Glutamatergic neuron (in vitro differentiated cells): ENCODE measurements around the gene TUBA1A. TPM values are rescaled to one million over a fixed set of nuclear protein-coding genes. Genes with fewer than 3 reads are reported as not detected.
A peak's percentile ranks its signal among the peaks of the same experiment; 100 is the strongest.
"Not testable (repeated sequence)": the region's sequence is repeated elsewhere in the genome, so short reads cannot be mapped to it uniquely, and the experiment has no call there.

Experiments
- DNase-seq: peaks from one replicate; pipeline ENCODE4 v3.0.0; 2022
- H3K27ac Mint-ChIP-seq: one replicate; pipeline ENCODE4 v1.8.0; 2020; ENCODE audit warnings: mild to moderate bottlenecking, mixed read lengths, inconsistent platforms; ENCODE audit not compliant: unreplicated experiment
- H3K27me3 Mint-ChIP-seq: one replicate; pipeline ENCODE4 v1.8.0; 2020; ENCODE audit warnings: mild to moderate bottlenecking, moderate library complexity, mixed read lengths, inconsistent platforms; ENCODE audit not compliant: unreplicated experiment
- H3K36me3 Mint-ChIP-seq: one replicate; pipeline ENCODE4 v1.8.0; 2020; ENCODE audit warnings: mild to moderate bottlenecking, mixed read lengths, inconsistent platforms; ENCODE audit not compliant: unreplicated experiment
- H3K4me1 Mint-ChIP-seq: one replicate; pipeline ENCODE4 v1.8.0; 2020; ENCODE audit warnings: mild to moderate bottlenecking, low read depth, mixed read lengths, inconsistent platforms; ENCODE audit not compliant: unreplicated experiment
- H3K4me3 Mint-ChIP-seq: one replicate; pipeline ENCODE4 v1.8.0; 2020; ENCODE audit warnings: mild to moderate bottlenecking, mixed read lengths, inconsistent platforms; ENCODE audit not compliant: unreplicated experiment
- H3K9me3 Mint-ChIP-seq: one replicate; pipeline ENCODE4 v1.8.0; 2020; ENCODE audit warnings: mild to moderate bottlenecking, moderate library complexity, mixed read lengths, inconsistent platforms; ENCODE audit not compliant: unreplicated experiment
- CTCF ChIP-seq: fragments of 200-600 bp; sonication (generic); IDR thresholded peaks from one replicate; pipeline ENCODE4 v1.5.0; 2021; ENCODE audit not compliant: partially characterized antibody, unreplicated experiment
- total RNA-seq: library from RNA; stranded (reverse); fragmentation: NEBNext Ultra II Directional; extraction: Animal tissue kit (Norgen Biotek cat#: 25700); gene quantifications from one replicate; pipeline ENCODE4 v1.2.1, GENCODE V29; 2021; ENCODE audit not compliant: unreplicated experiment

The TUBA1A gene
- total RNA-seq, 1 donor from 2014 or later: 7,184 TPM

- peaks cover 36% of the 10 kb centered on the region for H3K27me3 Mint-ChIP-seq
- peaks cover 19% of the 10 kb centered on the region for H3K4me1 Mint-ChIP-seq
- H3K4me3 Mint-ChIP-seq: peak overlapping the region; percentile 99
- peak; percentile 46 for DNase-seq
- TF ChIP-seq CTCF: no peak
- H3K36me3 Mint-ChIP-seq: peaks cover 20% of the 10 kb centered on the region
- peaks cover 49% of the 10 kb centered on the region for H3K9me3 Mint-ChIP-seq
- H3K27ac Mint-ChIP-seq: peak overlapping the region; percentile 100
These were observed 522 bp downstream of the TUBA1A start for GRCh38 chr12:49188201-49188915.

GRCh38 chr12:49187184-49187583, 1.7 kb downstream of the TUBA1A start:
- no peak for TF ChIP-seq CTCF
- Mint-ChIP-seq H3K9me3 (peaks cover 52% of the 10 kb centered on the region), H3K36me3 (peaks cover 20% of the 10 kb centered on the region), H3K4me1 (peaks cover 19% of the 10 kb centered on the region), H3K27ac (peak overlapping the region; percentile 100), H3K27me3 (peaks cover 37% of the 10 kb centered on the region), H3K4me3 (peak overlapping the region; percentile 99)
- DNase-seq: peak; percentile 65

GRCh38 chr12:49186307-49186706, 2.6 kb downstream of the TUBA1A start:
- H3K9me3 Mint-ChIP-seq: peaks cover 52% of the 10 kb centered on the region
- H3K4me3 Mint-ChIP-seq: peak overlapping the region; percentile 99
- H3K27ac Mint-ChIP-seq: peak overlapping the region; percentile 100
- H3K36me3 Mint-ChIP-seq: peaks cover 20% of the 10 kb centered on the region
- H3K27me3 Mint-ChIP-seq: peaks cover 39% of the 10 kb centered on the region
- H3K4me1 Mint-ChIP-seq: peaks cover 17% of the 10 kb centered on the region
- peak; percentile 22 for DNase-seq

GRCh38 chr12:49184697-49185096, 4.2 kb downstream of the TUBA1A start:
- DNase-seq: not testable (repeated sequence)
- peaks cover 39% of the 10 kb centered on the region for H3K27me3 Mint-ChIP-seq
- H3K4me3 Mint-ChIP-seq: peak overlapping the region; percentile 99
- H3K9me3 Mint-ChIP-seq: peaks cover 52% of the 10 kb centered on the region
- peak overlapping the region; percentile 100 for H3K27ac Mint-ChIP-seq
- H3K4me1 Mint-ChIP-seq: peaks cover 14% of the 10 kb centered on the region
- H3K36me3 Mint-ChIP-seq: peaks cover 20% of the 10 kb centered on the region

- H3K9me3 Mint-ChIP-seq: peaks cover 46% of the 10 kb centered on the region
- DNase-seq: not testable (repeated sequence)
- peak overlapping the region; percentile 84 for H3K4me3 Mint-ChIP-seq
- H3K36me3 Mint-ChIP-seq: peaks cover 20% of the 10 kb centered on the region
- peak overlapping the region; percentile 82 for H3K27ac Mint-ChIP-seq
- H3K4me1 Mint-ChIP-seq: peaks cover 11% of the 10 kb centered on the region
- H3K27me3 Mint-ChIP-seq: peaks cover 33% of the 10 kb centered on the region
These were observed 5.5 kb downstream of the TUBA1A start for GRCh38 chr12:49183214-49183950.

GRCh38 chr12:49174218-49174617, 14.7 kb downstream of the TUBA1A start:
- Mint-ChIP-seq H3K36me3 (no peaks in the 10 kb centered on the region), H3K27ac (no peak overlapping the region)

More at GRCh38 chr12:49174218-49174617, 14.7 kb downstream of the TUBA1A start:
- Mint-ChIP-seq H3K27me3 (peaks cover 3% of the 10 kb centered on the region), H3K9me3 (peaks cover 1% of the 10 kb centered on the region), H3K4me3 (no peak overlapping the region), H3K4me1 (no peaks in the 10 kb centered on the region)
- DNase-seq: no peak
- TF ChIP-seq CTCF: no peak
